GM19351 (cell line): ENCODE measurements around the gene HPD.
"Not testable (repeated sequence)": the region's sequence is repeated elsewhere in the genome, so short reads cannot be mapped to it uniquely, and the experiment has no call there.

Experiments used
- ATAC-seq: cut with Tn5 transposase; IDR thresholded peaks from one replicate; pipeline ENCODE4 v1.9.1; 2021; ENCODE audit warnings: mild to moderate bottlenecking, moderate library complexity; ENCODE audit not compliant: unreplicated experiment

HPD gene

GRCh38 chr12:121858662-121859572, at the start of gene HPD:
TSS of gene HPD (minus strand) at chr12:121858859. CDS start at chr12:121858823, 36 bp downstream.
- ATAC-seq, result no peak

- ATAC-seq, result no peak
These were observed 47.1 kb upstream of the HPD start for GRCh38 chr12:121905746-121906145.

GRCh38 chr12:121903202-121903601, 44.5 kb upstream of the HPD start:
- ATAC-seq, result no peak

DNA sequence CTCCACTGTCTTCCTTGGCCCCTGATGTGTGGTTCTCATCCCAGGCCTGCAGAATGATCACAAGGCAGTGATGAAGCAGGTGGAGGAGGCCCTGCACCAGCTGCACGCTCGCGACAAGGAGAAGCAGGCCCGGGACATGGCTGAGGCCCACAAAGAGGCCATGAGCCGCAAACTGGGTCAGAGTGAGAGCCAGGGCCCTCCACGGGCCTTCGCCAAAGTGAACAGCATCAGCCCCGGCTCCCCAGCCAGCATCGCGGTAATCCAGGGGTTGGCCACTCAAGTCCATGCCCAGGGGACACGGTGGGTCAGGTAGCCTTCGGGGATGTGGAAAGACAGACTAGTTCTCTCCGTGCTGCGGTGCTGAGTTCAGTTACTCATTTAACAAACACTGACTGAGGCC, 40.9 kb upstream of the HPD start:
- ATAC-seq, result no peak

DNA sequence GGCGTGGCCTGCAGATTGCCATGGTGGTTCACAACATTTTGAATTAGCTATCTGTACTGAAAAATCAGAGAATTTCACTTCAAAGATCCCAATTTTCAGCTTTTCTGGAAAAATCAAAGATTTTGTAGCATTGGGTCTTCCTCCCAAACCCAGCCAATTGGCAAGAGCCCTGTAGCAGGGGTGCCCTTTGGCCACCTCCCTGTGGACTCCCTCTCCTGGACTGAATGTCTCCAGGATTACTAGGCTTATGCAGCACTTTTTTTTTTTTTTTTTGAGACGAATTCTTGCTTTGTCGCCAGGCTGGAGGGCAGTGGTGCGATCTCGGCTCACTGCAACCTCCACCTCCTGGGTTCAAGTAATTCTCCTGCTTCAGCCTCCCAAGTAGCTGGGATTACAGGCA, 39.6 kb upstream of the HPD start:
- no peak for ATAC-seq

DNA sequence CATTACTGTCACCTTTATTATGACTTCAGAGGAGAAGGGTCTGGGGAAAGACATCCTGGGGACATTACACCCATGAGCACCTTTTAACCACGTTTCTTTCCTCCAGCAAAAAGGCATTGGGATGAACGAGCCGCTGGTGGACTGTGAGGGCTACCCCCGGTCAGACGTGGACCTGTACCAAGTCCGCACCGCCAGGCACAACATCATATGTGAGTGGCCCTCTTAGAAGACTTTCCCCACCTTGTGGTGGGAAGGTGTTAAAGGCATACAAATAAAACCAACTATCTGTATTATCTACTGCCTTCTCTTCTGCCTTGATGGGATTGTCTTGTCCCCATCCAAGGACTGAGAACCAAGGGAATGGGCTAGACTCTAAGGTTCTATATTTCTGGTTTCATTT, 36.0 kb upstream of the HPD start:
- ATAC-seq, result no peak

GRCh38 chr12:121893961-121894460, 35.4 kb upstream of the HPD start:
- ATAC-seq, result no peak

DNA sequence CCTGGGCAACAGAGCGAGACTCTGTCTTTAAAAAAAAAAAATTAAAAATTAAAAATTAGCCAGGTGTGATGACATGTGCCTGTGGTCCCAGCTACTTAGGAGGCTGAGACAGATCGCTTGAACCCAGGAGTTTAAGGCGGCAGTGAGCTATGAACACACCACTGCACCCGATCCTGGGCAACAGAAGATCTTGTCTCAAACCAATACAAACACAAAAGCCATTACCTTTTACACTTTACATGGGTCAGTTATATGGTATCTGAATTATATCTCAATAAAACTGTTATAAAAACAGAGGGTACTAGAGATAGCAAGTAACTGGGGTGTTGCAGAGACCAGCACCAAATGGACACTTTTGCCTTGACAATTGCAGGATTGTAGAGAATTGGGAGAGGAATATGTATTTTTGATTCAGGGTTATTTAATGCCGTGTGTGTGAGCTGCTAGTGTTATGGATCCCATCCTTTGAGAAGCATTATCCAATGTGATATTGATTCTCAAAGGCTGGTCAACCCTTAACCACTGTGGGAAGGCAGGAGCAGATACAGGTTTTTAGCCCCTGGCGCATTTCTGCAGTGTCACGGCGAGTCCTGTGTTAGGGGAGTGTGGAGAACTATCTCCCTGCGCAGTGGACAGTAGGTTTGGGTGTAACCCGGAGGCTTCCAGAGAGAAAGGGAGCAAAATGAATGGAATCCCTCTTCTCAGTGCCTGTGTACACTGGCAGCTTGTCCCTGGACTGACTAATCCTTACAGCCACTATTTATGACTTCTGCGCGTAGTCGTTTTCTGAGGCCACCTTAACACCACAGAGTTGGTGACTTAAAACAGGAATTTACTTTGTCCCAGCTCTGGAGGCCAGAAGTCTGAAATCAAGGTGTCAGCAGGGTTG, 34.3 kb upstream of the HPD start:
- ATAC-seq, result no peak

DNA sequence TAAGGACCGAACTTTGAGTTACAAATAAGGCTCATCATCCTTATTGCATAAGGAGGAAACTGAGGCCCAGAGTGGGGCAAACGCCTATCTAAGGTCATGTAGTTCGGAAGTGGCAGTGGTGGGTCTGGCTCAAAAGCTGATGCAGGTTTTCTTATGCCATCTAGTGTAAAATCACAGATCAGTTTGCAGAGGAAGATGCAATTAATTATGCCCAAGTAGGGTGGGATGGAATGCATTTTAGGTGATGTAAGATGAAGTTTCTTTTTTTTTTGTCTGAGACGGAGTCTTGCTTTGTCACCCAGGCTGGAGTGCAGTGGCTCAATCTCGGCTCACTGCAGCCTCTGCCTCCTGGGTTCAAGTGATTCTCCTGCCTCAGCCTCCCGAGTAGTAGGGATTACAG, 31.0 kb upstream of the HPD start:
- not testable (repeated sequence) for ATAC-seq

GRCh38 chr12:121889274-121889624, 30.6 kb upstream of the HPD start:
- ATAC-seq, result no peak

- ATAC-seq, result peak; percentile 90
These were observed 30.0 kb upstream of the HPD start, which contains the start of gene PSMD9 for GRCh38 chr12:121888478-121889273. TSS of gene PSMD9 (plus strand) at chr12:121888790. CDS start at chr12:121888857, 67 bp downstream.

GRCh38 chr12:121888083-121888477, 29.4 kb upstream of the HPD start:
- ATAC-seq, result no peak

DNA sequence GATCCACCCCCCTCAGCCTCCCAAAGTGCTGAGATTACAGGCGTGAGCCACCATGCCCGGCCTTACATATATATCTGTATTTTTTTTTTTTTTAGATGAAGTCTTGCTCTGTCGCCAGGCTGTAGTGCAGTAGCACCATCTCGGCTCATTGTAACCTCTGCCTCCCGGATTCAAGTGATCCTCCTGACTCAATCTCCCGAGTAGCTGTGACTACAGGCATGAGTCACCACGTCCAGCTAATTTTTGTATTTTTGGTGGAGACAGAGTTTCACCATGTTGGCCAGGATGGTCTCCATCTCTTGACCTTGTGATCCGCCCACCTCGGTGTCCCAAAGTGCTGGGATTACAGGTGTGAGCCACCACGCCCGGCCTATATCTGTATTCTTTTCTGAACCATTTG, 26.5 kb upstream of the HPD start:
- not testable (repeated sequence) for ATAC-seq

DNA sequence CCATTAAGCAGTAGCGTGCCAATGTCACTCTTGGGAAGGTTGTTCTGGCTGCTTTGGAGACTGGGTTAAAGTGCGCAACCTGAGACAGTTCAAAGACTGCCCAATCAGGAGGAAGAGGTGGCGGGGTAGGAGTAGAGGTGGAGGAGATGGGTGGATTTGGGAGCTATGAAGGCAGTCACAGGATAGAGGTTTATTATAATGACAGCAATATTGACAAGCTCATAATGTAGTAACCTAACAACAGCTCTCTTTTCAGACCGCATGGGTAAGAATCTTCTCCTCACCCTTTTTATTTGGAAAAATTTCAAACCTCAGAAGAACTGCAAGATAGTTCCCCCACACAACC, 24.6 kb upstream of the HPD start:
- no peak for ATAC-seq

- not testable (repeated sequence) for ATAC-seq
These were observed 17.4 kb upstream of the HPD start for GRCh38 chr12:121876080-121876447.

GRCh38 chr12:121875582-121875981, 16.9 kb upstream of the HPD start:
- ATAC-seq, result no peak

DNA sequence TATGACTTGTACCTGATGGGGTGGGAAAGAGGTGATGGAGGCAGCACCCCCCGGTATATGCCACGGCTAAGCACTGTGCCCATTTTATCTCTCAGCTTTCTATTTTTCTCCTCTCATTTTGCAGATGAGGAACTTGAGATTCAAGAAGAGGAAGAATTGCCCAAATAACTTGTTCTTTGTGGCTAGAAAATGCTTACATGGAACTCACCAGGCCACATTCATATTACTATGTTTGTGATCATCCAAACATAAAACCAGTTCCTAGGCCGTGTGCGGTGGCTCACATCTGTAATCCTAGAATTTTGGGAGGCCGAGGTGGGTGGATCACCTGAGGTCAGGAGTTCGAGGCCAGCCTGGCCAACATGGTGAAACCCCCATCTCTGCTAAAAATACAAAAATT, 15.4 kb upstream of the HPD start:
- ATAC-seq, result no peak

DNA sequence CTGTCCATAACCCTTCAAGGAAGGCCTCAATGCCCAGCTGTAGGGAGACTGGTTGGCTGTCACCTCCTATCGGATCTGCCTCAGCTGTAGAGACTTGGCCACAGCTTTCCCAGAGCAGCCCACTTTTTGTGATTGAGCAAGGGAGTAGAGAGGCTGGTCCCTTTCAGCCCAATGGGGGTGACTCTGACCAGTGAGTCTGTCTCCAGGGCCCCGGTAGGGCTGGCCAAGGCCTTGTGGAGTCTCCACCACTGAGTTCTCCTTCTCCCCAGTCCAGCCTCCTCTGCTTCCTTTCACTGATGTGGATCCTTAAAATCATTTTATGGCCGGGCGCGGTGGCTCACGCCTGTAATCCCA, 14.5 kb upstream of the HPD start:
- ATAC-seq, result no peak

DNA sequence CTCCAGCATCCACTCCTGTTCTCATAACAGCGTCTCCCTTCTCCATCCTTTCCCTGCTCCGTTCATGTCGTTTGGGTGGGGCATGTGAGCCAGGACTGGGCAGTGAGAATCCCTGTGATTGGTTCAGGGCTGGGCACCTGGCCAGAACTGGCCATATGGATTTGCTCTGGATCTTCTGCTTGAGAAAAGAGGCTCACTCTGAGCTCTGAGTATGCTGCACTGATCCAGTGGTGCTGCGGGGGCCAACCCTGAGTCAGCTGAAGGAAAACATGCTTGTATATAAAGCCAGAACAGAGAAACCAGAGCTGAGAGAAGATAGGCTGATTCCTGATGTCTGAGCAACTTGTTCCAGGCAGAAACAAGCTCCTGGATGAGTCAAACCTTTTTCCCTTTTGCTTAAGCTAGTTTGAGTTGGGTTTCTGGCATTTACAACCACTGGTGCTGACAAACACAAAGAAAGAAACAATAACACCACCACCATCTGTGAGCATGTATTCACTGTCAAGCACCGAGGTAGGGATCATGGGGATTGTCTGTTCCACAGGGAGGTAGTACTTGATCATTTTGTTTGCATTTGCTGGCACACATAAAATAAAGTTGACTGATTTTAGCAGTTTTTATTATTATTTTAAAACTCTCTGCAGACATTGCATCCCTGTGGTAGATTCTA, 14.0 kb upstream of the HPD start:
- no peak for ATAC-seq

DNA sequence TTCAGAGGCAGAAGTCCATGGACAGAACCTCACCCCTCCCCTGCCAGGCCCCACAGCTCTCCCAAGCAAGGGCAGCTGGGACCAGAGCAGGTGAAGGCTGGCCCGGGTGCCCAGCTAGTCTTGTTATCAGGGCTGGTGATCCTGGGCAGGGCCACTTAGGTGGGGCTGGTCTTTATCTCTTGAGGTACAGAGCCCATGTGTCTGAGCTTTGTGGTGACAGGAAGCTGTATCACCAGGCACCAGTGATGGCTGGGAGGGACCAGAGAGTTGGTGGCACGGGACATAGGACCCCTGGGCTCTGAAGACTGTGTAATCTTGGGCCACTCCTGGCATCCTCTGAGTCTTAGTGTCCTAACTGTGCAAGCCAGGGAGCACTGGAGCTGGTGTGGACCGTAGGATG, 12.8 kb upstream of the HPD start:
- ATAC-seq, result no peak
